Stimulated activated CD4-positive, alpha-beta T cell treated with anti-CD3 and anti-CD28 coated beads, Interleukin-4, amount 100 ng/mL, for 48 hours (primary cell): ENCODE results near the gene CENPB.
"Not testable (repeated sequence)": the region's sequence is repeated elsewhere in the genome, so short reads cannot be mapped to it uniquely, and the experiment has no call there.

Source experiments
- DNase-seq, 2 donors: peaks; one replicate each; pipeline ENCODE4 v3.0.0-alpha.2; 2020; ENCODE audit warnings: low read depth in 2 of 2

Gene CENPB

DNA sequence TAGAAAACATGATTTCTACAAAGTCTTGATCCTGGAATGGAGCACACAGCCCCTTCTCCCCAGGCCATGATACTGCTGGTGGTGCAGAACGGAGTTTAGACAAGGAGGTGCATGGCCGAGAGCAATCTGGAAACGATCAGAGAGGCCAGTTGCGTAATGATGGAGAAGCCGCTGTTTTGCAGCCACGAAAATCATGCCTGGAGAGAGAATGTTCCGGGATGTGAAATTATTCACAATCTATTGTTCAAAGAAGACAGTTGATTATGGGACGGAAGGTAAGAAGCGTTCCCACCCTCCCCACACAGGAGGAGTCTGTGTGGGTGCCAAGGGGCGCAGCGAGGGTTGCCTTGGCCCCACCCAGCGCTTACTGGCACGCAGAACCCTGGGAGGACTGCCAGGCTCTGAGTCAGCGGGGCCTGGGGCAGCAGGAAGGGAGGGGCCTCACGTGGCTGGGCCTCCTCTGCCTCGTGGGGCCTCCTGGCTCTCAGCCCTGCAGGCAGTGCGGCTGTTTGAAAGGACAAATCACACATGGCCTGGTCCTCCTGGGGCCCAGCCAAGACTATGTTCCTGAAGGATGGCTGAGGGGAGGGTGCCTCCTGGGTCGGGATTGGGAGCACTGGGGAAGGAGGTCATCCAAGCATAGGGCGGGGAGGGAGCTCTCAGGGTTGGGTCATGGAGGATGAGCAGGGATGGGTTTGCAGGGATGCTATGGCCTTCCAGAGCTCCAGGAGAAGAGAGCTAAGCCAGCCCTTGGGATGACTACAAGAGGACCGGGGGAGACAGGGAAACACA lies 25.1 kb upstream of the CENPB start:
- DNase-seq: peak; percentile 87 to 92

DNA sequence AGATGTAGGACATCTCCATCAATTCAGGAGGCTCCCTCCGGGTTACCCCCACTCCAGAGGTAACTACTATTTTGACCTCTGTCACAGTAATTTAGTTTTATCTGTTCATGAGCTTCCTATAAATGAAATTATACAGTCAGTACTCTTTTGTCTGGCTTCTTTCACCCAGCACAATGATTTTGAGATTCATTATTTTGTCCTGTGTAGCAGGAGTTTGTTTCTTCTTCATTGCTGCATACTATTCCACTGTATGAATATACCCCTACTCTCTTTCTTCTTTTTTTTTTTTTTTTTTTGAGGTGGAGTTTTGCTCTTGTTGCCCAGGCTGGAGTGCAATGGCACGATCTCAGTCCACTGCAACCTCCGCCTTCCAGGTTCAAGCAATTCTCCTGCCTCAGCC lies 22.0 kb upstream of the CENPB start:
- no peak for DNase-seq

DNA sequence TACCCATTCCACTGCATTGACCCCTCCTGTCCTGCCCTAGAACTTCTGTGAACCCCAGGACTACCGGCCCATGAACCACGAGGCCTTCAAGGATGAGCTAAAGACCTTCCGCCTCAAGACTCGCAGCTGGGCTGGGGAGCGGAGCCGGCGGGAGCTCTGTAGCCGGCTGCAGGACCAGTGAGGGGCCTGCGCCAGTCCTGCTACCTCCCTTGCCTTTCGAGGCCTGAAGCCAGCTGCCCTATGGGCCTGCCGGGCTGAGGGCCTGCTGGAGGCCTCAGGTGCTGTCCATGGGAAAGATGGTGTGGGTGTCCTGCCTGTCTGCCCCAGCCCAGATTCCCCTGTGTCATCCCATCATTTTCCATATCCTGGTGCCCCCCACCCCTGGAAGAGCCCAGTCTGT lies 18.2 kb upstream of the CENPB start:
- no peak for DNase-seq

DNA sequence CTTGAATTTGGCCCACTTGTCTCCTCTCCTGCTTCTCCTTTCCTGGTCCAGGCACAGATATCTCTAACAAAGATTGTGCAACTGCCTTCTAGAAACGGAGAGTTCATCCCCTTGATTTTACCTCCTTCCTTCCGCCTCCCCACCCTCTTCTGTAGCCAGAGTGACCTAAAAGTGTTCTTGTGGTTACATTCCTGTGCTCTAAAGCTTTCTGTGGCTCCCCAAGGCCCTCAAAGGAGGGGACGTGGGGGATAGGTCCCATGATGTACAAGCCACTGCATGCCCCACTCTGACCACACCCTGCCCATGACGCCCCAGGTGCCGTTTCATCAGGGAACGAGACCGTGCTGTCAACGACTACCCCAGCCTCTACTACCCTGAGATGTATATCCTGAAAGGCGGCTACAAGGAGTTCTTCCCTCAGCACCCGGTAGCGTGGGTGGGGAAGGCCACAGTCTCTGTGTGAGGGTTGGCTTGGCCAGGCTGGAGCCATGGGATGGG lies 17.8 kb upstream of the CENPB start:
- no peak for DNase-seq

DNA sequence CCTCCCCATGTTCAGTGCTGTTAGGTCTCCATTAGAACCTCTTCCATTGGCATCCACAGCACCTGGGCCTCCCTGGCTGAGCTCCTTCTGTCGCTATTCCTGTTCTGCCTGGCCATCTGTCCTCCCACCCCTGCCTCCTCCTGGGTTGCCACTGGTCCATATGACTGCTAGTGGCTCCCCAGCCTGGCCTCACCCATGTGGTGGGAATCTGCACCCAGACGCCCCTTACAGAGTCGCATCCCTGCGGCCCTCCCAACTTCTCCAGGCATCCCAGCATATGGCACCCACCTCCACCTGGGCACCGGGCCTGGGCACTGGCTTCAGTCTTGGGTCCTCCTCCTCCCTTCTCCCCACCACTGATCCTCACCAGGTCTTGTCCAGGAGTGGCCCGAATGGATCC lies 17.3 kb upstream of the CENPB start:
- no peak for DNase-seq

DNA sequence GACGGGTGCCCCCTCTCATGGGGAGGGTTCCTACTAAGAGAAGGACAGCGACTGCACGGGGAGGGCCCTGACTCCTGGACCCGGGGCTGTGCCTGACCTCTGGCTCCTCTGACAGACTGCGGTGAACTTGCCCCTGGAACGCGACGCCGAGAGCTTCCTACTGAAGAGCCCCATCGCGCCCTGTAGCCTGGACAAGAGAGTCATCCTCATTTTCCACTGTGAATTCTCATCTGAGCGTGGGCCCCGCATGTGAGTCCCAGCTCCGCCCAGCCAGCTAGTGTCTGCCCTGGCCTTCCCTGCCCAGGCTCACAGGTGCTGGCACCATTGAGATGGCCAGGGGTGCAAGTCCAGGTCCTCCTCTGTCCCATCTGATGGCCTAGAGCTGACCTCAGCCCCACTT lies 16.7 kb upstream of the CENPB start:
- no peak for DNase-seq

DNA sequence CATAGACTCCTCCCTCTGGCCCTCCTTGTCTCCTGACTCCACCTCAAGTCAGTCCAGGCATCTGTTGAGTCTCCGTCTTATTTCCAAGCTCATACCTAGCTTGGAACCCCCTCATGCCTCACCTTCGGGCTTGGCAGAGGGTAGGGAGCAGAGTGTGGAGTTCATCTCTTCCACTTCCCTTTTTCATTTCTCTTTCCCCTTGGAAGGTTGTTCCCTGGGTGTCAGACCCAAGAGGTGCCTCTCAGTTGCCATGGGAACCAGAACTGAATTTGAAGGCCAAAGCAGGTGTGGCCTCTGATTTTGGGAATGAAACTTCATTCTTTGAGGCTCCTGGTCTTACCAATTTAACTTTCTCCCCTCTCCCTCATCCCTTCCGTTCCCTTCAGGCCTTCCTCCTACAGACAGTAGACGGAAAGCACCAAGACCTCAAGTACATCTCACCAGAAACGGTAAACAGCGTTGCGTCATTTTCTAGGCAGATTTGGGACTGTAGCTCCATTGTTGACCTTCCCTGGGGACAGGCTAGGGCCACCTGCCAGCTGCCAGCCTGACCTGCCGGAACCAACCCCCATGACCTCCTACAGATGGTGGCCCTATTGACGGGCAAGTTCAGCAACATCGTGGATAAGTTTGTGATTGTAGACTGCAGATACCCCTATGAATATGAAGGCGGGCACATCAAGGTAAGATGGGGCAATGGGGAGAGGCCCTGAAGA lies 16.1 kb upstream of the CENPB start:
- DNase-seq: no peak

DNA sequence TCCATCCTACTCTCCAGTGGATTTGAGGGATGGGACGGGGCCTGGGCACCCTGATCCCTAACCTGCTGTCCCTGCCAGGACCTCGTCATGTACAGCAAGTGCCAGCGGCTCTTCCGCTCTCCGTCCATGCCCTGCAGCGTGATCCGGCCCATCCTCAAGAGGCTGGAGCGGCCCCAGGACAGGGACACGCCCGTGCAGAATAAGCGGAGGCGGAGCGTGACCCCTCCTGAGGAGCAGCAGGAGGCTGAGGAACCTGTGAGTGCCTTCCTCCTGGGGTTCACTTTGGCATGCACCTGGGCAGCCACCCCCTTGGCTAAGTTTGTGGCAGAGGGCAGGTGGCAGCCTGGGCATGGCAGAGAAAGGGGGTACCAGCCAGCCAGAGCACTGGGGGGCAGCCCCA lies 15.3 kb upstream of the CENPB start:
- DNase-seq: no peak

DNA sequence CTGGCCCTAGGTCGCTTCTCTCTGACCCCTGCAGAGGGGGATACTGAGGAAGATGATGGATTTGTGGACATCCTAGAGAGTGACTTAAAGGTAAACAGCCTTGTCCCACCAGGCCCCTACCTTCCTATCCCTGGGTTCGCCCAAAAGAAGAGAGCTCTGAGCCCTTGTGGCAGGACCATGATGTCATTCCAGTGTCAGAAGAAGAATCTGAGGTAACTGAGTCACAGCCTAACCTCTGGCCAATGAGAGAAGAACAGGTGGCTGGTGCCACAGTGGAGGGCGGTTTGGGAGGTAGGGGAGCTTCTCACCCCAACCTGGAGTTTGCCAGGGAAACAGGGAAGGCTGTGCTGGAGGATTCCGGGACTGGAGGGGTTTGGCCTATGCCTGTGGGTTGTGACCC lies 14.8 kb upstream of the CENPB start:
- DNase-seq: no peak

DNA sequence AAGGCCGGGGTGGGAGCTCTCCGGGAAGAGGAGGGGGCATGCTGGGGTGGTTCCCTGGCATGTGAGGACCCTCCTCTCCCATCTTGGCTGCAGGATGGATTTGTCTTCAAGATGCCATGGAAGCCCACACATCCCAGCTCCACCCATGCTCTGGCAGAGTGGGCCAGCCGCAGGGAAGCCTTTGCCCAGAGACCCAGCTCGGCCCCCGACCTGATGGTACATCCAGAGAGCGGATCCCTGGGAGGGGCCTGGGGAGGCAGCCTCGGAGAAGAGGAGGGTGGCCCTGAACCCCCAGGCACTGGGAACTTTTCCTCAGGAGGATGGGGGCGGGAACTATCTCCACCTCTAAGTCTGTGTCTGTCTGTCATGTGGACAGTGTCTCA lies 14.3 kb upstream of the CENPB start:
- DNase-seq: no peak

DNA sequence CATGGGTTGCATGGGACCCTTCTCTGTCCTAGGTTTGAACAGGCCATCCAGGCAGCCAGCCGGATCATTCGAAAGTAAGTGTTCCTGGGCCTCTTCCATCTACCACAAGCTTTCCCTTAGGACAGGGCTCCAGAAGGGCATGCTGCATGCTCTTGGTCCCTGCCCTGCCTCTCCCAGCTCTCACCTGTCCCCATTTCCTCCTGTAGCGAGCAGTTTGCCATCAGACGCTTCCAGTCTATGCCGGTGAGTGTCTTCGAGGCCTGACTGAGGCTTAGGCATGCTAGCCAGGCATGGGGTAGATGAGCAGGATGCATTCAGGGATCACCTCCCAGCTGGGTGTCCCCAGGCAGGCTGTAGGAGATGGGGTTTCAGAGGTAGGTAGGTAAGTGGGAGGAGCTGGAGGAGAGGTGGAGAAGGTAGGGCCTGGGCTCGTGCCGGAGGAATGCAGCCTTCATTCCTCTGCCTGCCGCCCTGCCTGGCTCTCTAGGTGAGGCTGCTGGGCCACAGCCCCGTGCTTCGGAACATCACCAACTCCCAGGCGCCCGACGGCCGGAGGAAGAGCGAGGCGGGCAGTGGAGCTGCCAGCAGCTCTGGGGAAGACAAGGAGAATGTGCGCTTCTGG lies 13.8 kb upstream of the CENPB start:
- no peak for DNase-seq

DNA sequence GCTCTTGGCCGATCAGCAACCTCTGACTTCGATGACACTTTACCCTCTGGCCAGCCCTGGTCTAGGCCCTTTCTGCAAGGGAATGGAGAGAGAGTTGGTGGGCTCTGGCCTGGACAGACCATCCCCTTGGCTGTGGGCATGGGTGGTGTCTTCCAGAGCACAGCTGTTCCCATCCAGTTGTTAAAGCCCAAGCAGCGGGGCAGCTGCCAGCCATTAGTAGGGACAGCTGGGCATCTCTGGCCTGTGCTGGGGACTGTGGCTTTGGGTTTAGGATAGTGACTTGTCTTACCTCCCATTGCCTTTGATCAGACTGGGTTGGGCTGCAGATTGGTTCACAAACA lies 12.3 kb upstream of the CENPB start:
- DNase-seq: no peak

DNA sequence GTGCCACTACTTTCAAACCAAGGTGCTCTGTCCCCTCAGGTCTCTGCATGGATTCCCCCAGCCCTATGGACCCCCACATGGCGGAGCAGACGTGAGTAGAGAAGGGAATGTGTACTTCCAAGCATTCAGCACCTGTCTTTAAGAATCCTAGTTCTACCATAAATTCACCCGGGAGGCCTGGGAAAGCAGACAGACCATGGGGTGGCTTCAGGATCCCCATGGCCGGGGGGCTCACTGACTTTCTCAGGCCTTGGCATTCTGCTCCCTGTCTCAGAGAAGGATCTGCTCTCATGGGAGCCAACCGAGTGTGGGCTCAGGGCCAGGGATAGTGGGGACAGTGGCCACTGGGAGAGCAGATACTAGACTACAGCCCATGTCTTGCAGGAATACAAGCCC lies 11.8 kb upstream of the CENPB start:
- DNase-seq: no peak

DNA sequence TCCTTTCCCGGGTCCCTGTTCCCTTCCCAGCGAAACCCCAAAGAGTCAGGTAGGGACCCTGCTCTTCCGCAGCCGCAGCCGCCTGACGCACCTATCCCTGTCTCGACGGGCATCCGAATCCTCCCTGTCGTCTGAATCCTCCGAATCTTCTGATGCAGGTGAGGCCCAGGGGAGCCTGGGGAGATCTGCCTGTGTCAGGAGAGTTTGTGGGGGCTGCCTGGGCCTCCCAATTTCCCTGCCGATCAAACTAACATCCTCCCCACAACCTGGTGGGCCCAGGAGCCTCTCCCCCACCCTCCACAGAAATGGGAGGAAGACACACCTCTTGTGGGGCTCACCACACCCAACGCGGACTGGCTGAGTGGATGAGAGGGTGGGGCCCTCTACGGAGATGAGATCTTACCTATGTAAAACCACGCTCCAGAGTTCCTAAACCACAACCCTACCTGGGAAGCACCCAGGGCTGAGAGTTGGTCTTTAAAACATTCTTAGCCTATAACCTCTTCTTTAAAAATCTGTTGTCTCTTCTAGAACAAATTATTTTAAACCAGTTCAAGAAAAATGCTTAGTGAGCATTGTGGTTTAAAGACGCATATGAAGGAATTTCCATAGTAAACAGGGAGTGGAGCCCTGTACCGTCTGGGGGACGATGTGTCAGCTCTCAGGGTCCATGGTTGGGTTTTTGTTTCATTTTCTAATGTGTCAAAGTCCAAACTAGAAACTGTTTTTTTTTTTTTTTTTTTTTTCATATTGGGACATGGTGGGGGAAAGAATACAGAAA lies 11.2 kb upstream of the CENPB start:
- peak in 1 of 2 donors; percentile 41 for DNase-seq

DNA sequence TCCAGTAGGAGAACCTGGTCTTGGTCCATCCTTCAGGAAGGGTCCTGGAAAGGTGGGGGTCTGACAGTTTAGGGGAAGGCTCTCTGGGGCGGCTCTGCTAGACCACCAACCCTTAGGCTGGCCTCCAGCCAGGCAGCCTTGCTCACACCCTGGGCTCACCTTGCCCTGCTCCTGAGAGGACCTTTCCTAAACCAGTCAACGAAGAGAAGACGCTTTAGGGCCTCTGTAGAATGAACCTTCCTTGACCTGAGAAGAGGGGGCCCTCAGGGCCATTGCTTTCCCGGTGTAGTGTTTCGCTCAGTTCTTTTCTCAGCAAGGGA lies 10.6 kb upstream of the CENPB start:
- no peak for DNase-seq

DNA sequence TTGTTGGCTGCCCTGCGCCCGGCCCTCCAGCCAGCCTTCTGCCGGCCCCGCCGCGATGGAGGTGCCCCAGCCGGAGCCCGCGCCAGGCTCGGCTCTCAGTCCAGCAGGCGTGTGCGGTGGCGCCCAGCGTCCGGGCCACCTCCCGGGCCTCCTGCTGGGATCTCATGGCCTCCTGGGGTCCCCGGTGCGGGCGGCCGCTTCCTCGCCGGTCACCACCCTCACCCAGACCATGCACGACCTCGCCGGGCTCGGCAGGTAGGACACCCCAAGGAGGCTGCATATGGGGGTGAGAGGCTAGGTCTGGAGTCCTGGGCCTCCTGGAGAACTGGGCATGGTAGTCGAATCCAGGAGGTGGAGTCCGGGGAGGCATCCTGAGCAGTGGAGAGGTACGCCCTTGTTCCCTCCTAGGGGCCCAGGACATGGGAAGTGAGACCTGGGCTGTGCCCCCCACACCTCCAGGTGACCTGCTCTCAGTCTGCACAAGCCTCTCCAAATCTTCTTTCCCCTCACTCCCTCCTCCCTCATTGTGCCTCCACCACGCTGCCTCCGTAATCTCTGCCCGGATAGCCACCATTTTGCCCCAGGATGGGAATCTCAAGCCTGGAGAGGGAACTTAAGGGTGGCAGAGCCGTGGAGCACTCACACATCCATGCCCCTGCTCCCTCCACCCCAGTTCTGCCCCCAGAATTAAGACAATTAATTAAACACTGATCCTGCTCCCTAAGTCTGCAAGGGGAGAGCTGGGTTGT lies 10.1 kb upstream of the CENPB start:
- no peak for DNase-seq

DNA sequence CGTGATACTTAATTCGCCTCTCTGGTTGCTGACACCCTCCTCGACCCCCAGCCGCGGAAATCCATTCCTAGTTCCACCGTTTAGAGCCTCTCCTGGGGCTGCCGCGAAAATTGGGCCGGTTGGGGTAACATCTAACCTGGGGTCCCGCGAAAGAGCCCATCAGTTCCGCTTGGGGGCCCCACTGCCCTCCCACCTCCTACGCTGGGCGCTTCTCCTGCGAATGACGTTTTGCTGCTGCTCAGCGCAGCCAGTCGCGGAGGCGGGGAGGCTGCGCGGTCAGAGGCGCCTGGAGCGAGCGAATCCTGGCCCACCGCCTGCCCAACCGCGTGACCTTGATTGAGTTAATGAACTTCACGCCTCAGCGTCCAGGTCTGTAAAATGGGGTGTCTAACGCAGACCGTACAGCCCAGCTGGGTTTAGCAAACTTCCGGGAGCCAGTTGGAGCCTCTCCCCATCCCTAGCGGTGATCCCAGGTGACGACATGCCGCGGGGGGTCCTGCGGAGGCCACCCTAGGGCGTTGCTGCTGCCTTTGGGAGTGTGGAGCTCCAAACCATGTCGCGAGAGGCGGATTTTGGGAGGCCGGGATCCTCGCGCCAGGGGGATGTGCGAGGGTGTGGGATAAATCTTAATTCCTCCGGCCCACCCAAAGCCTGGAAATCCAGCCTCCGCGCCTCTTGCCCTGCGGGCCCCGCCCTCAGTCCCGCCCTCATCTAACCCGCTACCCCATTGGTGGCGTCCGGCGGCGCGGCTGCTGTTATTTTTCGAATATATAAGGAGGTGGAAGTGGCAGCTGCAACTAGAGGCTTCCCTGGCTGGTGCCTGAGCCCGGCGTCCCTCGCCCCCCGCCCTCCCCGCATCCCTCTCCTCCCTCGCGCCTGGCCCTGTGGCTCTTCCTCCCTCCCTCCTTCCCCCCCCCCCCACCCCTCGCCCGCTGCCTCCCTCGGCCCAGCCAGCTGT lies 9.2 kb upstream of the CENPB start, which contains the start of gene CDC25B:
Gene CDC25B (plus strand): TSS at position 800 of the 958 bp plus-strand sequence. CDS start 222 bp downstream, outside the sequence.
- peak; percentile 83 to 91 for DNase-seq

DNA sequence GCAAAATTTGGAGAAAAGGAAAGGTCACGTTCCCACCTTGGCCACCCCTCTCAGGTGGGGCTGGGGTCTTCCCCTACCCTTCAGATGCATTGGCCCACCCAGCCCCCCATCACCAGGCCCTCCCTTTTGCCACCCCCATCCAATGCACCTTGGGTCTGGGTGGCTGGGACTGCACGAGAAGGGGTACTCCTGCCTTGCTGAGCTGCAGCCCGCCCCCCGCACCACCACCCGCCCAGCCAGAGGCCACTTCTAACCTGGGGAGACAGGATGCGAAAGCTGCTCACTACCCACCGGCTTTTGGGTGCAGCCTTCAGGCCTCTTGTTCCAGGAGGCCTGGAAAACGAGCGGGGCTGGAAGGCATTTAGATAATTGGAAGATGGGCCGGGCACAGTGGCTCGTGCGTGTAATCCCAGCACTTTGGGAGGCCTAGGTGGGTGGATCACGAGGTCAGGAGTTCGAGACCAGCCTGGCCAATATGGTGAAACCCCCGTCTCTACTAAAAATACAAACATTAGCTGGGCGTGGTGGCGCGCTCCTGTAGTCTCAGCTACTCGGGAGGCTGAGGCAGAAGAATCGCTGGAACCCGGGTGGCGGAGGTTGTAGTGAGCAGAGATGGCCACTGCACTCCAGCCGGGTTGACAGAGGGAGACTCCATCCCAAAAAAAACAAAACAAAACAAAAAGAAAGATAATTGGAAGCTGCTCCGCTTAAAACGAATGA lies 8.3 kb upstream of the CENPB start:
- DNase-seq: no peak

DNA sequence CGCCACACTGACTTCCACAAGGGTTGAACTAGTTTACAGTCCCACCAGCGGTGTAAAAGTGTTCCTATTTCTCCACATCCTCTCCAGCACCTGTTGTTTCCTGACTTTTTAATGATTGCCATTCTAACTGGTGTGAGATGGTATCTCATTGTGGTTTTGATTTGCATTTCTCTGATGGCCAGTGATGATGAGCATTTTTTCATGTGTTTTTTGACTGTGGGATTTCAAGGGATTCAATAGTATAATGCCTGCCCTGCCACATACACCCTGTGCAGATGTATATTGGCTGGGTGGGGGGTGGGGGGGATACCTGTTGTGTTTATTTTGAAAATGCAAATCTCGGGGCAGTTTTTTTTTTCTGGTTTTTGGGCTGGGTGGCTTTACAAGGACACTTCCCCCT lies 7.6 kb upstream of the CENPB start:
- not testable (repeated sequence) for DNase-seq

DNA sequence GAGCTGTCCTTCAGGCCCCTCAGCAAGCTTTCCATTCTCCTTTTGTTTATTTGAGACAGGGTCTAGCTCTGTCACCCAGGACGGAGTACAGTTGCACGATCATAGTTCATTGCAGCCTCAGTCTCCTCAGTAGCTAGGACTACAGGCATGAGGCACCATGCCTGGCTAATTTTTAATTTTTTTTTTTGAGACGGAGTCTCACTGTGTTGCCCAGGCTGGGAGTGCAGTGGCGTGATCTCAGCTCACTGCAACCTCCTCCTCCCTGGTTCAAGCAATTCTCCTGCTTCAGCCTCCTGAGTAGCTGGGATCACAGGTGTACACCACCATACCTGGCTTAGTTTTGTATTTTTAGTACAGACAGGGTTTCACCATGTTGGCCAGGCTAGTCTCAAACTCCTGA lies 2.7 kb upstream of the CENPB start:
- DNase-seq: not testable (repeated sequence)
